Upper lobe of left lung (tissue), 4 donors: ENCODE results near the gene TAF1L.

ENCODE experiments used
- EP300 ChIP-seq, 4 donors: sonication (generic); formaldehyde crosslinking; IDR thresholded peaks; one replicate each; pipeline ENCODE4 v1.5.1; 2017; ENCODE audit warnings: antibody characterized with exemption in 4 of 4, control low read depth in 2 of 4
- POLR2A ChIP-seq, 4 donors: fragments of 450-650 bp; IDR thresholded peaks; one replicate each; pipeline ENCODE4 v1.5.1; 2016 to 2017; ENCODE audit warnings: antibody characterized with exemption in 4 of 4, mild to moderate bottlenecking in 2 of 4
- POLR2AphosphoS5 ChIP-seq, 2 donors: sonication (generic); formaldehyde crosslinking; IDR thresholded peaks; one replicate each; pipeline ENCODE4 v1.5.1; 2017; ENCODE audit warnings: antibody characterized with exemption in 2 of 2
- TF ChIP-seq, protein P1 (sequence below), 6 experiments: fragments of 450-650 bp in 4 of 6; fragments of 200-600 bp in 2 of 6; sonication (generic) in 2 of 6; IDR thresholded peaks; one replicate each; pipeline ENCODE4 v1.5.1; 2016 to 2019; ENCODE audit warnings: antibody characterized with exemption in 6 of 6

DNA sequence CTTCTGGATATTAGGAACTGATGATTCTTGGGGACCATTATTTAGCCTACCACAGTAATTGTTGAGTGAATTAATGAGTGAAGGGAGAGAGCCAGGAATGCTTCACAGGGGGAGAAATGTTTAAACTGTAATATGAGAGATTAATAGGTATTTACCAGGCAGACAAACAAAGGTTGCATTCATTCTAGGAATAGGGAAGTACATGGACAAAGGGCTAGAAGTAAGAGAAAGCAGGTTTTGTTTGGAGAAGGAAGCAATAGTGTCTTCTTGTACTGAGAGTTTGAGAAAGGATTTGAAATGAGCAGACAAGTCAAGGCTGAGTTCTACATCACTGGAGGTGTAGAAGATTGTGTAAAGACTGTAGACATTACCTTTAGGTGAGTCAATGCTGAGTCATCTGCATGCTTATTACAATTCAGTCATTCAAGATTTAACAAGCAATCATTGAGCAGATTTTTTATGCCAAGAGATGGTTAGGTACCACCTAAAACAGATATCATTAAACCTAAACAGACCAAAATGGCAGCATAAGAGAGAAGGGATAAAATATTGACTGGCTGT, 8.0 kb downstream of the TAF1L start:
- TF ChIP-seq, protein P1, sequence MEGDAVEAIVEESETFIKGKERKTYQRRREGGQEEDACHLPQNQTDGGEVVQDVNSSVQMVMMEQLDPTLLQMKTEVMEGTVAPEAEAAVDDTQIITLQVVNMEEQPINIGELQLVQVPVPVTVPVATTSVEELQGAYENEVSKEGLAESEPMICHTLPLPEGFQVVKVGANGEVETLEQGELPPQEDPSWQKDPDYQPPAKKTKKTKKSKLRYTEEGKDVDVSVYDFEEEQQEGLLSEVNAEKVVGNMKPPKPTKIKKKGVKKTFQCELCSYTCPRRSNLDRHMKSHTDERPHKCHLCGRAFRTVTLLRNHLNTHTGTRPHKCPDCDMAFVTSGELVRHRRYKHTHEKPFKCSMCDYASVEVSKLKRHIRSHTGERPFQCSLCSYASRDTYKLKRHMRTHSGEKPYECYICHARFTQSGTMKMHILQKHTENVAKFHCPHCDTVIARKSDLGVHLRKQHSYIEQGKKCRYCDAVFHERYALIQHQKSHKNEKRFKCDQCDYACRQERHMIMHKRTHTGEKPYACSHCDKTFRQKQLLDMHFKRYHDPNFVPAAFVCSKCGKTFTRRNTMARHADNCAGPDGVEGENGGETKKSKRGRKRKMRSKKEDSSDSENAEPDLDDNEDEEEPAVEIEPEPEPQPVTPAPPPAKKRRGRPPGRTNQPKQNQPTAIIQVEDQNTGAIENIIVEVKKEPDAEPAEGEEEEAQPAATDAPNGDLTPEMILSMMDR (IDR thresholded peaks at IDR 0.05), result no peak
- TF ChIP-seq POLR2A (IDR thresholded peaks at IDR 0.05), result no peak
- no peak for TF ChIP-seq EP300 (IDR thresholded peaks at IDR 0.05)
- no peak for TF ChIP-seq POLR2AphosphoS5 (IDR thresholded peaks at IDR 0.05)
